HEK293 (cell line): ENCODE measurements around the gene ELMO1.

Experiments
- ZNF311 ChIP-seq: fragments of 450-650 bp; formaldehyde crosslinking; IDR thresholded peaks from 2 replicates; pipeline ENCODE4 v1.5.1; 2017; ENCODE audit warnings: missing biosample characterization, missing genetic modification characterization, borderline replicate concordance
- ZNF776 ChIP-seq: fragments of 450-650 bp; formaldehyde crosslinking; IDR thresholded peaks from 2 replicates; pipeline ENCODE4 v1.5.0; 2017; ENCODE audit warnings: missing biosample characterization, missing genetic modification characterization, borderline replicate concordance
- TF ChIP-seq, protein P1 (sequence below): fragments of 450-650 bp; formaldehyde crosslinking; IDR thresholded peaks from 2 replicates; pipeline ENCODE4 v1.5.1; 2016; ENCODE audit warnings: missing biosample characterization, missing genetic modification characterization
- TF ChIP-seq, protein P2 (sequence below): fragments of 450-650 bp; formaldehyde crosslinking; IDR thresholded peaks from 2 replicates; pipeline ENCODE4 v1.5.1; 2016; ENCODE audit warnings: missing biosample characterization, missing genetic modification characterization
- TF ChIP-seq, protein P3 (sequence below): fragments of 450-650 bp; formaldehyde crosslinking; IDR thresholded peaks from 2 replicates; pipeline ENCODE4 v1.5.1; 2016; ENCODE audit warnings: missing biosample characterization, missing genetic modification characterization, low read depth

DNA sequence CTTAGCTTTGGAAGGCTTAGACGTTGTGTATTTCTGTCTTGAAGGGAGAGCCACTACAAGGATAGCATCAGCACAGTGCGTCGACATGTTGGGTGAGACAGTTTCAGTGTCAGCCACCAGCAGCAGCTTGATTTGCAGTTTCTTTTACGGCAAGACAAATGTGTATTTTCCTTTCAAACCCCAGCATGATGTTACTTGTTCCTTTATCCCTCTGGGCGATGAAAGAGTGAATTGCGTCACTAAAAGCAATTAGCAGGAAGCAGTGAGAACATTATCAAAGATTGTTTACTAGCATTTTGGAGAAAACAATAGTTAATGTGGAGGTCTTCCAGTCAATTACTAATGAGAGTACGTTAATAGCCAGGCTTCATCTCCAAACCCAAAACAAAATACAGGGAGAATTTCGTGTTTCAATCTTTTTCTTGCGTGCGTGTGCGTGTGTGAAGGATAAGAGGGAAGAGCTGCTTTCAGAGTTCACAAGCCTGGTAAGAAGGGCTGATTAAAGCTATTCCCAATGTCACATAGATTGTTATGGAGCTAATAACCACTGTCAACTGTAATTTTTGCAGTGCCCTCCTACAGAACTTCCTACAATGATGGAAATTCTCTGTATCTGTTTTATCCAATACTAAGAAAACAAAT is 567.3 kb downstream of the ELMO1 start:
- TF ChIP-seq, protein P1, sequence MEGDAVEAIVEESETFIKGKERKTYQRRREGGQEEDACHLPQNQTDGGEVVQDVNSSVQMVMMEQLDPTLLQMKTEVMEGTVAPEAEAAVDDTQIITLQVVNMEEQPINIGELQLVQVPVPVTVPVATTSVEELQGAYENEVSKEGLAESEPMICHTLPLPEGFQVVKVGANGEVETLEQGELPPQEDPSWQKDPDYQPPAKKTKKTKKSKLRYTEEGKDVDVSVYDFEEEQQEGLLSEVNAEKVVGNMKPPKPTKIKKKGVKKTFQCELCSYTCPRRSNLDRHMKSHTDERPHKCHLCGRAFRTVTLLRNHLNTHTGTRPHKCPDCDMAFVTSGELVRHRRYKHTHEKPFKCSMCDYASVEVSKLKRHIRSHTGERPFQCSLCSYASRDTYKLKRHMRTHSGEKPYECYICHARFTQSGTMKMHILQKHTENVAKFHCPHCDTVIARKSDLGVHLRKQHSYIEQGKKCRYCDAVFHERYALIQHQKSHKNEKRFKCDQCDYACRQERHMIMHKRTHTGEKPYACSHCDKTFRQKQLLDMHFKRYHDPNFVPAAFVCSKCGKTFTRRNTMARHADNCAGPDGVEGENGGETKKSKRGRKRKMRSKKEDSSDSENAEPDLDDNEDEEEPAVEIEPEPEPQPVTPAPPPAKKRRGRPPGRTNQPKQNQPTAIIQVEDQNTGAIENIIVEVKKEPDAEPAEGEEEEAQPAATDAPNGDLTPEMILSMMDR (tag by site-specific recombination), result no peak
- TF ChIP-seq ZNF776 (tag by site-specific recombination) (no peak), ZNF311 (no peak)
- TF ChIP-seq, protein P2, sequence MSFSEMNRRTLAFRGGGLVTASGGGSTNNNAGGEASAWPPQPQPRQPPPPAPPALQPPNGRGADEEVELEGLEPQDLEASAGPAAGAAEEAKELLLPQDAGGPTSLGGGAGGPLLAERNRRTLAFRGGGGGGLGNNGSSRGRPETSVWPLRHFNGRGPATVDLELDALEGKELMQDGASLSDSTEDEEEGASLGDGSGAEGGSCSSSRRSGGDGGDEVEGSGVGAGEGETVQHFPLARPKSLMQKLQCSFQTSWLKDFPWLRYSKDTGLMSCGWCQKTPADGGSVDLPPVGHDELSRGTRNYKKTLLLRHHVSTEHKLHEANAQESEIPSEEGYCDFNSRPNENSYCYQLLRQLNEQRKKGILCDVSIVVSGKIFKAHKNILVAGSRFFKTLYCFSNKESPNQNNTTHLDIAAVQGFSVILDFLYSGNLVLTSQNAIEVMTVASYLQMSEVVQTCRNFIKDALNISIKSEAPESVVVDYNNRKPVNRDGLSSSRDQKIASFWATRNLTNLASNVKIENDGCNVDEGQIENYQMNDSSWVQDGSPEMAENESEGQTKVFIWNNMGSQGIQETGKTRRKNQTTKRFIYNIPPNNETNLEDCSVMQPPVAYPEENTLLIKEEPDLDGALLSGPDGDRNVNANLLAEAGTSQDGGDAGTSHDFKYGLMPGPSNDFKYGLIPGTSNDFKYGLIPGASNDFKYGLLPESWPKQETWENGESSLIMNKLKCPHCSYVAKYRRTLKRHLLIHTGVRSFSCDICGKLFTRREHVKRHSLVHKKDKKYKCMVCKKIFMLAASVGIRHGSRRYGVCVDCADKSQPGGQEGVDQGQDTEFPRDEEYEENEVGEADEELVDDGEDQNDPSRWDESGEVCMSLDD (tag by site-specific recombination), result no peak
- TF ChIP-seq, protein P3, sequence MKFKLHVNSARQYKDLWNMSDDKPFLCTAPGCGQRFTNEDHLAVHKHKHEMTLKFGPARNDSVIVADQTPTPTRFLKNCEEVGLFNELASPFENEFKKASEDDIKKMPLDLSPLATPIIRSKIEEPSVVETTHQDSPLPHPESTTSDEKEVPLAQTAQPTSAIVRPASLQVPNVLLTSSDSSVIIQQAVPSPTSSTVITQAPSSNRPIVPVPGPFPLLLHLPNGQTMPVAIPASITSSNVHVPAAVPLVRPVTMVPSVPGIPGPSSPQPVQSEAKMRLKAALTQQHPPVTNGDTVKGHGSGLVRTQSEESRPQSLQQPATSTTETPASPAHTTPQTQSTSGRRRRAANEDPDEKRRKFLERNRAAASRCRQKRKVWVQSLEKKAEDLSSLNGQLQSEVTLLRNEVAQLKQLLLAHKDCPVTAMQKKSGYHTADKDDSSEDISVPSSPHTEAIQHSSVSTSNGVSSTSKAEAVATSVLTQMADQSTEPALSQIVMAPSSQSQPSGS, result no peak
